ENCODE results near the gene COL23A1.

DNA sequence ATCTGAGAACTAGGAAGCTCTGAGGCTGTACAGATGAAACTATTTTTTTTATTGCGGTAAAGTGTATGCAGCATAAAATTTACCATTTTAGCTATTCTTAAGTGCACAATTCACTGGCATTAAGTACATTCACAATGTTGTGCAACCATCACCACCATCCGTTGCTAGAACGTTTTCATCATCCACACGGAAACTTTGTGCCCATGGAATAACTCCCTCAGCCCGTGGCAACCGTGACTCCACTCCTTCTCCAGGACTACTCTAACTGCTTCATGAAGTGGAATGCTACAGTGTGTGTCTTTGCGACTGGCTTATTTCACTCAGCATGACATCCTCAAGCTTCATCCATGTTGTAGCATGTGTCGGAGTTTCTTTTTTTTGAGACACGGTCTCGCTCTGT lies 57.1 kb downstream of the COL23A1 start:
- TF ChIP-seq, protein P1, sequence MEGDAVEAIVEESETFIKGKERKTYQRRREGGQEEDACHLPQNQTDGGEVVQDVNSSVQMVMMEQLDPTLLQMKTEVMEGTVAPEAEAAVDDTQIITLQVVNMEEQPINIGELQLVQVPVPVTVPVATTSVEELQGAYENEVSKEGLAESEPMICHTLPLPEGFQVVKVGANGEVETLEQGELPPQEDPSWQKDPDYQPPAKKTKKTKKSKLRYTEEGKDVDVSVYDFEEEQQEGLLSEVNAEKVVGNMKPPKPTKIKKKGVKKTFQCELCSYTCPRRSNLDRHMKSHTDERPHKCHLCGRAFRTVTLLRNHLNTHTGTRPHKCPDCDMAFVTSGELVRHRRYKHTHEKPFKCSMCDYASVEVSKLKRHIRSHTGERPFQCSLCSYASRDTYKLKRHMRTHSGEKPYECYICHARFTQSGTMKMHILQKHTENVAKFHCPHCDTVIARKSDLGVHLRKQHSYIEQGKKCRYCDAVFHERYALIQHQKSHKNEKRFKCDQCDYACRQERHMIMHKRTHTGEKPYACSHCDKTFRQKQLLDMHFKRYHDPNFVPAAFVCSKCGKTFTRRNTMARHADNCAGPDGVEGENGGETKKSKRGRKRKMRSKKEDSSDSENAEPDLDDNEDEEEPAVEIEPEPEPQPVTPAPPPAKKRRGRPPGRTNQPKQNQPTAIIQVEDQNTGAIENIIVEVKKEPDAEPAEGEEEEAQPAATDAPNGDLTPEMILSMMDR (IDR thresholded peaks at IDR 0.05) = no peak
- TF ChIP-seq EZH2 (IDR thresholded peaks at IDR 0.05; ENCODE audit: borderline replicate concordance, insufficient read depth, low read depth, low read length, poor library complexity, severe bottlenecking) = no peak

Data from B cell (primary cell).